H9 (cell line): Measurements from ENCODE around the gene CREG2. TPM values are rescaled to one million over a fixed set of nuclear protein-coding genes. Genes with fewer than 3 reads are reported as not detected.

ENCODE experiments used
- DNase-seq: peaks from one replicate; pipeline ENCODE4 v3.0.0-alpha.2; 2017
- H2AFZ ChIP-seq: one replicate; pipeline ENCODE4 v1.6.1; 2013; ENCODE audit warnings: mild to moderate bottlenecking, low read length, control low read depth, moderate library complexity
- H2AK5ac ChIP-seq: 2 replicates; pipeline ENCODE4 v1.6.1; 2013; ENCODE audit warnings: low read length, control low read depth, mixed read lengths; ENCODE audit not compliant: insufficient read length
- H2BK120ac ChIP-seq: one replicate; pipeline ENCODE4 v1.6.1; 2013; ENCODE audit warnings: low read depth, mild to moderate bottlenecking, low read length, control low read depth, inconsistent platforms; ENCODE audit not compliant: poor library complexity, severe bottlenecking
- H2BK12ac ChIP-seq: 2 replicates; pipeline ENCODE4 v1.6.1; 2013; ENCODE audit warnings: low read length, control low read depth, mixed read lengths, low read depth; ENCODE audit not compliant: insufficient read length
- H2BK15ac ChIP-seq: 2 replicates; pipeline ENCODE4 v1.6.1; 2013; ENCODE audit warnings: low read depth, low read length, control low read depth
- H2BK20ac ChIP-seq: one replicate; pipeline ENCODE4 v1.6.1; 2013; ENCODE audit warnings: low read depth, mild to moderate bottlenecking, low read length, control low read depth, inconsistent platforms; ENCODE audit not compliant: poor library complexity, severe bottlenecking
- H2BK5ac ChIP-seq: 2 replicates; pipeline ENCODE4 v1.6.1; 2013; ENCODE audit warnings: low read length, control low read depth, mixed read lengths; ENCODE audit not compliant: insufficient read length
- H3K14ac ChIP-seq: 2 replicates; pipeline ENCODE4 v1.6.1; 2013; ENCODE audit warnings: low read length, control low read depth; ENCODE audit not compliant: insufficient read depth
- H3K18ac ChIP-seq: 2 replicates; pipeline ENCODE4 v1.6.1; 2013; ENCODE audit warnings: low read depth, mild to moderate bottlenecking, mixed read lengths, low read length, control low read depth; ENCODE audit not compliant: insufficient read length
- H3K23ac ChIP-seq: 2 replicates; pipeline ENCODE4 v1.6.1; 2013; ENCODE audit warnings: low read length, control low read depth, mixed read lengths, low read depth; ENCODE audit not compliant: insufficient read length
- H3K23me2 ChIP-seq: 2 replicates; pipeline ENCODE4 v1.6.1; 2013; ENCODE audit warnings: low read depth, mild to moderate bottlenecking, mixed read lengths, low read length, control low read depth; ENCODE audit not compliant: insufficient read length, poor library complexity, severe bottlenecking
- H3K27ac ChIP-seq: 2 replicates; pipeline ENCODE4 v1.5.1; 2013; ENCODE audit warnings: low read length, control low read depth, mixed read lengths, low read depth; ENCODE audit not compliant: insufficient read length
- H3K27me3 ChIP-seq: 2 replicates; pipeline ENCODE4 v1.6.1; 2013; ENCODE audit warnings: low read length, control low read depth, inconsistent platforms; ENCODE audit not compliant: insufficient read depth
- H3K4ac ChIP-seq: 2 replicates; pipeline ENCODE4 v1.6.1; 2013; ENCODE audit warnings: low read depth, mild to moderate bottlenecking, control low read depth, inconsistent platforms, low read length, moderate library complexity
- H3K4me1 ChIP-seq: 2 replicates; pipeline ENCODE4 v1.6.1; 2013; ENCODE audit warnings: low read length, control low read depth, inconsistent platforms; ENCODE audit not compliant: insufficient read depth
- H3K4me2 ChIP-seq: 2 replicates; pipeline ENCODE4 v1.6.1; 2013; ENCODE audit warnings: low read length, control low read depth, mixed read lengths; ENCODE audit not compliant: insufficient read length, insufficient read depth
- H3K56ac ChIP-seq: 2 replicates; pipeline ENCODE4 v1.6.1; 2013; ENCODE audit warnings: low read depth, mild to moderate bottlenecking, mixed read lengths, low read length, control low read depth; ENCODE audit not compliant: insufficient read length
- H3K79me1 ChIP-seq: 2 replicates; pipeline ENCODE4 v1.6.1; 2013; ENCODE audit warnings: low read depth, mild to moderate bottlenecking, moderate library complexity, low read length, control low read depth, inconsistent platforms; ENCODE audit not compliant: insufficient read depth, poor library complexity, severe bottlenecking
- H3K79me2 ChIP-seq: 2 replicates; pipeline ENCODE4 v1.6.1; 2013; ENCODE audit warnings: low read length, control low read depth, inconsistent platforms; ENCODE audit not compliant: insufficient read depth
- H3K9ac ChIP-seq: 2 replicates; pipeline ENCODE4 v1.6.1; 2013; ENCODE audit warnings: low read length, control low read depth, mixed read lengths; ENCODE audit not compliant: insufficient read length; ENCODE audit errors: extremely low read depth
- H3K9me3 ChIP-seq: one replicate; pipeline ENCODE4 v1.6.1; 2013; ENCODE audit warnings: low read depth, low read length, inconsistent platforms; ENCODE audit not compliant: control insufficient read depth
- H3T11ph ChIP-seq: one replicate; pipeline ENCODE4 v1.6.1; 2013; ENCODE audit warnings: mild to moderate bottlenecking, low read length, control low read depth, inconsistent platforms
- H4K20me1 ChIP-seq: one replicate; pipeline ENCODE4 v1.6.1; 2013; ENCODE audit not compliant: control insufficient read depth, insufficient read length, insufficient read depth
- H4K5ac ChIP-seq: 2 replicates; pipeline ENCODE4 v1.6.1; 2013; ENCODE audit warnings: low read depth, mild to moderate bottlenecking, mixed read lengths, low read length, control low read depth; ENCODE audit not compliant: insufficient read length
- H4K8ac ChIP-seq: replicated peaks from 2 replicates; pipeline ENCODE4 v1.6.1; 2013; ENCODE audit warnings: low read length, control low read depth, mixed read lengths, low read depth; ENCODE audit not compliant: insufficient read length
- H4K91ac ChIP-seq: 2 replicates; pipeline ENCODE4 v1.6.1; 2013; ENCODE audit warnings: low read depth, mild to moderate bottlenecking, moderate library complexity, mixed read lengths, low read length, control low read depth; ENCODE audit not compliant: insufficient read length
- H3K27ac Mint-ChIP-seq, 3 experiments: 2 replicates in 2 of 3; 3 replicates in 1 of 3; pipeline ENCODE4 v1.8.0; 2020 to 2021; ENCODE audit warnings: mixed read lengths in 3 of 3, mild to moderate bottlenecking in 1 of 3, moderate library complexity in 1 of 3
- H3K27me3 Mint-ChIP-seq: 2 replicates; pipeline ENCODE4 v1.8.0; 2021; ENCODE audit warnings: low read depth, mild to moderate bottlenecking, moderate library complexity, mixed read lengths
- H3K36me3 Mint-ChIP-seq, 3 experiments: 2 replicates in 2 of 3; 3 replicates in 1 of 3; pipeline ENCODE4 v1.8.0; 2020 to 2021; ENCODE audit warnings: low read depth in 3 of 3, mixed read lengths in 3 of 3; ENCODE audit not compliant: insufficient read depth in 1 of 3
- H3K4me1 Mint-ChIP-seq, 2 experiments: 2 replicates each; pipeline ENCODE4 v1.8.0; 2020; ENCODE audit warnings: mixed read lengths in 2 of 2
- H3K4me3 Mint-ChIP-seq, 2 experiments: 2 replicates in 1 of 2; 3 replicates in 1 of 2; pipeline ENCODE4 v1.8.0; 2020 to 2021; ENCODE audit warnings: mild to moderate bottlenecking in 2 of 2, mixed read lengths in 2 of 2, moderate library complexity in 1 of 2
- H3K9me3 Mint-ChIP-seq, 2 experiments: 2 replicates in 1 of 2; 3 replicates in 1 of 2; pipeline ENCODE4 v1.8.0; 2020; ENCODE audit warnings: mild to moderate bottlenecking in 2 of 2, mixed read lengths in 2 of 2, moderate library complexity in 1 of 2
- CTCF ChIP-seq: fragments of 200-600 bp; sonication (generic); conservative IDR thresholded peaks from 3 replicates; pipeline ENCODE4 v1.8.0; 2021; ENCODE audit warnings: antibody characterized with exemption, mild to moderate bottlenecking
- WGBS: extraction: QIAGEN DNeasy Blood & Tissue Kit; methylation state at CpG from one replicate; pipeline ENCODE4 v1.1.7; 2013; ENCODE audit warnings: missing lambda C conversion rate, low lambda C conversion rate, mixed read lengths; ENCODE audit not compliant: insufficient read length; ENCODE audit errors: extremely low coverage; 5-methylcytosine and 5-hydroxymethylcytosine counted together
- total RNA-seq: library from RNA; stranded (reverse); gene quantifications from 2 replicates; pipeline ENCODE4 v1.2.1, GENCODE V29; 2021

The CREG2 gene
- total RNA-seq, 1 experiment from 2014 or later = 0.77 TPM

- Histone ChIP-seq H3K56ac (no peak overlapping the region), H4K8ac (no peak overlapping the region), H3T11ph (no peak overlapping the region), H3K27me3 (no peaks in the 10 kb centered on the region; the same call in 1 of the 2 replicates), H3K4me1 (no peaks in the 10 kb centered on the region; the same call in 1 of the 2 replicates), H4K20me1 (no peaks in the 10 kb centered on the region), H2BK12ac (no peak overlapping the region), H3K27ac (no peak overlapping the region), H2BK120ac (no peak overlapping the region), H2BK15ac (no peak overlapping the region), H3K4ac (no peak overlapping the region), H3K79me1 (no peaks in the 10 kb centered on the region), H2AK5ac (no peak overlapping the region), H2BK5ac (no peak overlapping the region), H3K14ac (no peak overlapping the region), H3K4me2 (no peak overlapping the region), H3K18ac (no peak overlapping the region), H2BK20ac (no peak overlapping the region), H3K9me3 (no peaks in the 10 kb centered on the region), H3K79me2 (no peaks in the 10 kb centered on the region), H3K9ac (no peak overlapping the region), H3K23ac (no peak overlapping the region), H2AFZ (no peak overlapping the region), H4K5ac (no peak overlapping the region), H4K91ac (no peak overlapping the region), H3K23me2 (no peaks in the 10 kb centered on the region)
- no peak overlapping the region for H3K4me3 Mint-ChIP-seq
- TF ChIP-seq CTCF = peak; percentile 48; the same call in 2 of the 3 replicates
- H3K27me3 Mint-ChIP-seq = no peaks in the 10 kb centered on the region; the same call in 1 of the 2 replicates
- peaks cover 18 to 22% of the 10 kb centered on the region in 2 experiments for H3K4me1 Mint-ChIP-seq
- no peak for DNase-seq
- no peaks in the 10 kb centered on the region for H3K36me3 Mint-ChIP-seq
- H3K27ac Mint-ChIP-seq = no peak overlapping the region
- H3K9me3 Mint-ChIP-seq = no peaks in the 10 kb centered on the region
- WGBS = no CpG with 5 or more reads among the region's 5 CpGs
Measured at GRCh38 chr2:101401906-101402305, 14.6 kb upstream of the CREG2 start.
